ENCODE measurements around the gene TLE3. TPM values are rescaled to one million over a fixed set of nuclear protein-coding genes. Genes with fewer than 3 reads are reported as not detected.

The TLE3 gene
- total RNA-seq, 2 experiments from 2014 or later = 159 to 167 TPM

DNA sequence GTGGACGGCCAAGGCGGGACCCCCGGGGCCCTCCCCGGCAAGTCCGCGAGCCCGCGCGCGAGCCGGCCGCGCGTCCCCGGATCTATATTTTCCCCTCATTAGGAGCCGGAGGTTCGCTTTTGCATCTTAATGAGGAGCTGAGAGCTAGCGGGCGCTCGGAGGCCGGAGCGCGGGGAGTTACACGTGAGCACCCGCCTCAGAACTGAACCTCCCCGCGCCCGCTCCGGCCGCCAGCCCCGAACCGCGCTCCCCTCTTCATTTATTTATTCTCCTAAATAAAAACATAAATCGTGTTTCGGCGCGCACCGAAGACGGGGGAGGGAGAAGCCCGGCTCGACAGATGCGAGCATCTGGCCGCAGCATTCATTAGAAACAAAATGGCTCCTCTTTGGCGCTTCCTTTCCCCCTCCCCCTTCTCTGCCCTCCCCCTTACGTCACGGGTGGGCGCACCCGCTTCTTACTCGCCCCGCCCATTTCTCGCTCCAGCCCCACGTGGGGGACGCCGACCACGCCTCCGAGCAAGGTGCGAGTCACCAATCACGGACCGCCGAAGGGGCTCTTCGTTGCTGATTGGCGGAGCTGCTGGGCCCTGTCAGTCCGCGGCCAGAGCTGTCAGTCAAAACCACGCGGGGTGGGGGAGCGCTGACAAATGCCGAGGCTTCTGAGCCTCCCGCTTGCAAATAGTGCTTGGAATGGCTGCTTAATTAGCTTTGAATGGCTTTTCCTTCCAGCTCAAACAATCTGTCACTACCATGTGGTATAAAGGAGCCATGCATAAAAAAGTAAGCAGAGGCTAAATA, 1.6 kb upstream of the TLE3 start:
- ChIA-PET CTCF (interaction anchor here (0.6 to 1.2 kb wide), 6 partner anchors 9 to 550 kb away, joined by 3 to 6 read pairs (median 3); no protein-coding TSS in a partner anchor), POLR2A (interaction anchor here (0.6 to 9.4 kb wide), 19 partner anchors 8 to 647 kb away, joined by 3 to 160 read pairs (median 6); partner anchors contain the start of gene RPLP1)
- peak overlapping the region; percentile 98 for H3K4me3 Mint-ChIP-seq
- DNase-seq = peak; percentile 99 to 100 (median 100)
- H3K4me1 Mint-ChIP-seq (ENCODE audit: low read depth) = peaks cover 51% of the 10 kb centered on the region
- H3K36me3 ChIP-seq (ENCODE audit: insufficient read depth, low read length) = no peaks in the 10 kb centered on the region
- peak overlapping the region; percentile 95 for H3K27ac Mint-ChIP-seq
- no peaks in the 10 kb centered on the region for H3K27me3 ChIP-seq (ENCODE audit: control insufficient read depth in 1 of 2, insufficient read depth in 2 of 2, low read length in 2 of 2)
- H3K36me3 Mint-ChIP-seq (ENCODE audit: low read depth) = peaks cover 27% of the 10 kb centered on the region
- no peaks in the 10 kb centered on the region for H3K9me3 Mint-ChIP-seq
- peaks cover 53% of the 10 kb centered on the region for H3K4me1 ChIP-seq (ENCODE audit: insufficient read depth, low read length)
- intact Hi-C loops (cut with DNase I, micrococcal nuclease) = loop anchor here (2.0 to 10.0 kb wide), 7 partner anchors 55 to 687 kb away; partner anchors contain the start of genes KIF23 (in 1 of the 2) and RPLP1 (in 1 of the 2)
- no peaks in the 10 kb centered on the region for H3K9me3 ChIP-seq (ENCODE audit: control insufficient read depth in 1 of 2, insufficient read depth in 1 of 2, low read length in 2 of 2)
- H3K4me3 ChIP-seq (ENCODE audit: low read length) = peak overlapping the region; percentile 97
- TF ChIP-seq, protein P1, sequence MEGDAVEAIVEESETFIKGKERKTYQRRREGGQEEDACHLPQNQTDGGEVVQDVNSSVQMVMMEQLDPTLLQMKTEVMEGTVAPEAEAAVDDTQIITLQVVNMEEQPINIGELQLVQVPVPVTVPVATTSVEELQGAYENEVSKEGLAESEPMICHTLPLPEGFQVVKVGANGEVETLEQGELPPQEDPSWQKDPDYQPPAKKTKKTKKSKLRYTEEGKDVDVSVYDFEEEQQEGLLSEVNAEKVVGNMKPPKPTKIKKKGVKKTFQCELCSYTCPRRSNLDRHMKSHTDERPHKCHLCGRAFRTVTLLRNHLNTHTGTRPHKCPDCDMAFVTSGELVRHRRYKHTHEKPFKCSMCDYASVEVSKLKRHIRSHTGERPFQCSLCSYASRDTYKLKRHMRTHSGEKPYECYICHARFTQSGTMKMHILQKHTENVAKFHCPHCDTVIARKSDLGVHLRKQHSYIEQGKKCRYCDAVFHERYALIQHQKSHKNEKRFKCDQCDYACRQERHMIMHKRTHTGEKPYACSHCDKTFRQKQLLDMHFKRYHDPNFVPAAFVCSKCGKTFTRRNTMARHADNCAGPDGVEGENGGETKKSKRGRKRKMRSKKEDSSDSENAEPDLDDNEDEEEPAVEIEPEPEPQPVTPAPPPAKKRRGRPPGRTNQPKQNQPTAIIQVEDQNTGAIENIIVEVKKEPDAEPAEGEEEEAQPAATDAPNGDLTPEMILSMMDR (IDR thresholded peaks at IDR 0.05) = no peak
- peak overlapping the region; percentile 90 for H3K27ac ChIP-seq (ENCODE audit: low read depth in 1 of 2, low read length in 2 of 2)
- ATAC-seq (ENCODE audit: poor library complexity) = peak; percentile 46
- peaks cover 9% of the 10 kb centered on the region for H3K27me3 Mint-ChIP-seq

DNA sequence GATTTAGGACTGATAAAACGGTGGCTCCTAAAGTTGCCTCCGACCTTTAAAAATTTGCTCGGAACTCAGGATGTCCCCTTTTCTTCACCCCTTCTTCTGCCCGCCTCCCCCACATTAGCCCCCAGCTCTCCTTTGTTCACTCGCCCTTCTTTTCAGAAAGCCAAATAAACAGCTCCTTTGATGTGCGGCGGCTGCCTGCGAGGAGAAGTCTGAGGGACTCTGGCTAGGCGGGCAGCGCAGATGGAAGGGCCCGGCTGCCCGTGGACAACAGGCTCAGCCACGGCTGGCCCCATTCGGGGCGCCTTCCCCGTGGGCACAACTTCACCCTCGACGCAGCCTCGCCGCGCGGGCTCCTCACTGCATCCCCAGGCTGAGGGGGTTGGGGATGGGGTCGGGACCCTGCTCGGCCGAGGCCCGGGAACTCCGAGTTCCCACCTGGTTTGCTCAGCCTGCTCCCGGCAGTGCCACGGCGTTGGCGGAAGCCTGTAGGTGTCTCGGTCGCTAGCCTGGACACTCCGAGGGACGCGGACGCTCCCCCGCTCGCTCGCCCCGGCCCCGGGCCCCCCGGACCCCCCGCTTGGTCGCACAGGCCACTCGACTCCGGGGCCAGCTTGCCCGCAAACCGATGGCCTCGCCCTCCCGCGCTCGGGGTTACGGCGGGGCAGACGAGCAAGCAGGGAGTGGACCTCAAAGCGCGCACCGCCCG, 897 bp upstream of the TLE3 start:
- intact Hi-C loops (cut with DNase I, micrococcal nuclease) = loop anchor here (2.0 to 10.0 kb wide), 7 partner anchors 54 to 686 kb away; partner anchors contain the start of genes KIF23 (in 1 of the 2) and RPLP1 (in 1 of the 2)
- TF ChIP-seq, protein P1 (IDR thresholded peaks at IDR 0.05) = no peak
- no peaks in the 10 kb centered on the region for H3K9me3 Mint-ChIP-seq
- Histone ChIP-seq H3K27me3 (ENCODE audit: control insufficient read depth in 1 of 2, insufficient read depth in 2 of 2, low read length in 2 of 2) (no peaks in the 10 kb centered on the region), H3K27ac (ENCODE audit: low read depth in 1 of 2, low read length in 2 of 2) (peak overlapping the region; percentile 90), H3K9me3 (ENCODE audit: control insufficient read depth in 1 of 2, insufficient read depth in 1 of 2, low read length in 2 of 2) (no peaks in the 10 kb centered on the region), H3K4me1 (ENCODE audit: insufficient read depth, low read length) (peaks cover 60% of the 10 kb centered on the region), H3K4me3 (ENCODE audit: low read length) (peak overlapping the region; percentile 97), H3K36me3 (ENCODE audit: insufficient read depth, low read length) (peaks cover 7% of the 10 kb centered on the region)
- no peak for ATAC-seq (ENCODE audit: poor library complexity)
- peaks cover 33% of the 10 kb centered on the region for H3K36me3 Mint-ChIP-seq (ENCODE audit: low read depth)
- H3K4me3 Mint-ChIP-seq = peak overlapping the region; percentile 96
- H3K4me1 Mint-ChIP-seq (ENCODE audit: low read depth) = peaks cover 58% of the 10 kb centered on the region
- peaks cover 9% of the 10 kb centered on the region for H3K27me3 Mint-ChIP-seq
- peak in 12 of 14 experiments; percentile 17 to 68 (median 28) for DNase-seq
- H3K27ac Mint-ChIP-seq = peak overlapping the region; percentile 95
- ChIA-PET CTCF (interaction anchor here (0.7 to 2.0 kb wide), 8 partner anchors 75 to 630 kb away, joined by 3 to 12 read pairs (median 7); no protein-coding TSS in a partner anchor), POLR2A (interaction anchor here (0.8 to 9.4 kb wide), 25 partner anchors 13 to 646 kb away, joined by 3 to 160 read pairs (median 8); partner anchors contain the start of gene RPLP1)

DNA sequence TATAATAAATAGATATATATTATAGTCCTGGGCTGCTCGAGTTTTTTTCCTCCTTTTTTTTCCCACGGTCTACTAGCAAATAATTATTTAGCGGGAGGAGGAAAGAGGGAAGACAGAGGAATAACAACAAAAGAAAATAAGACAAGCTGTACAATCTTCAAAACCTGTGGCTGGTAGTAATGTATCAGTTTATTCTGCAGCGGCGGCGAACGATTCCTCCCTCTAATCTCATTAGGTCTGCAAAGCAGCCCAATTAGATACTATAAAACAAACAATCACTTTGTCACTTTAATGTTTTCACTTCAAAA, 390 bp upstream of the TLE3 start:
- Mint-ChIP-seq H3K9me3 (no peaks in the 10 kb centered on the region), H3K27me3 (peaks cover 9% of the 10 kb centered on the region), H3K4me3 (peak overlapping the region; percentile 96), H3K4me1 (ENCODE audit: low read depth) (peaks cover 63% of the 10 kb centered on the region), H3K27ac (peak overlapping the region; percentile 94), H3K36me3 (ENCODE audit: low read depth) (peaks cover 38% of the 10 kb centered on the region)
- no peaks in the 10 kb centered on the region for H3K9me3 ChIP-seq (ENCODE audit: control insufficient read depth in 1 of 2, insufficient read depth in 1 of 2, low read length in 2 of 2)
- ChIA-PET CTCF (interaction anchor here (0.7 to 2.0 kb wide), 8 partner anchors 74 to 630 kb away, joined by 3 to 12 read pairs (median 7); no protein-coding TSS in a partner anchor), POLR2A (interaction anchor here (0.8 to 9.4 kb wide), 31 partner anchors 11 to 646 kb away, joined by 3 to 160 read pairs (median 4); partner anchors contain the start of gene RPLP1)
- H3K27me3 ChIP-seq (ENCODE audit: control insufficient read depth in 1 of 2, insufficient read depth in 2 of 2, low read length in 2 of 2) = no peaks in the 10 kb centered on the region
- intact Hi-C loops (cut with DNase I, micrococcal nuclease) = loop anchor here (2.0 to 10.0 kb wide), 7 partner anchors 53 to 686 kb away; partner anchors contain the start of genes KIF23 (in 1 of the 2) and RPLP1 (in 1 of the 2)
- peak in 4 of 14 experiments; percentile 12 to 59 (median 25) for DNase-seq
- peaks cover 11% of the 10 kb centered on the region for H3K36me3 ChIP-seq (ENCODE audit: insufficient read depth, low read length)
- no peak for ATAC-seq (ENCODE audit: poor library complexity)
- H3K27ac ChIP-seq (ENCODE audit: low read depth in 1 of 2, low read length in 2 of 2) = peak overlapping the region; percentile 90
- peak overlapping the region; percentile 97 for H3K4me3 ChIP-seq (ENCODE audit: low read length)
- TF ChIP-seq, protein P1 (IDR thresholded peaks at IDR 0.05) = peak; percentile 27
- H3K4me1 ChIP-seq (ENCODE audit: insufficient read depth, low read length) = peaks cover 65% of the 10 kb centered on the region
